COLO829 (cell line): ENCODE results near the gene TENM4.
"Not testable (repeated sequence)": the region's sequence is repeated elsewhere in the genome, so short reads cannot be mapped to it uniquely, and the experiment has no call there.

Experiments
- DNase-seq: peaks from one replicate; pipeline ENCODE4 v3.0.0; 2012; ENCODE audit warnings: low spot score

TENM4 gene

DNA sequence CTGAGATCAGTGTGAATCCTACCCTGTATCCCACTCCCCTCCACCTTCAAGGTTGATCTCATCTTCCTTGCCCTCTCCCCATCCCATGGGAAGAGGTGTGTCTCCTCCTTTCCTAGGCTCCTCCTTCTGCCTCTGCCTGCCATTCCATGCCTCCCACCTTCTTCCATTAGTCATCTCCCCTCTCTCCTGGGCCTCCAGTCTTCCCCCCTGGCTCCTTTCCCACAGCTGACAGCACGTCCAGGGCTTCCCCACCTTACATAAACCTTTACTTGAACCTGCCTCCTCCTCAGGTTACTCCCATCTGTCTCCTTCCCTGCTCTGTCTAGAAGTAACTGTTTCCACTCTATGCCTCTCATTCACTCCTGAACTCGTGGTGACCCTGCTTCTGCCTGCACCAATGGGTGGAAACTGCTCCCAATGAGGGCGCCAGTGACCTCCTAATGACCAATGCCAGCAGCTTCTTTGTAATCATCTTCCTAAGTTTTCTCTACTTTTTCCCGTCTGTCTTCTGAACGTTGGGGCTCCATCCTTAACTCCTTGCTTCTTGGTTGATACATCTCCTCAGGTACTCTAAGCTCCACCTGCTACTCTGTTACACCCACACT, 599.3 kb downstream of the TENM4 start:
- DNase-seq, result no peak

DNA sequence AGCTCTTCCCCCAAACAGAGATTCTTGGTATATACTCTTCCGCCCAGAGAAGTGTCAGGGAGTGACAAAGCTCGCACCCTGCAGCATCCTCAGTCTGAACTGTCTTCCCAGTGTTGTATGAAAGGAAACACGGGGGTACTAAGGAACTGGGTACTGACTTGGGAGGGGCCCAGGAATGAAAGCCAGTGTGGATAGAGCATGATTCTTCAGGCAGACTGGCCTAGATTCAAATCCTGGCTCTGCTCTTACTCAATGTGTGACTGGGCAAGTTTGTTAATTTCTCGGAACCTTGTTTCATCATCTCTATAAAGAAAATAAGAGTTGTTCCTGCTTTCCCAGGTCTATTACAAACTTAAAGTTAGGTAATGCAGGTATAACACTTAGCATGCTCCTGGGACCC, 600.2 kb downstream of the TENM4 start:
- no peak for DNase-seq

DNA sequence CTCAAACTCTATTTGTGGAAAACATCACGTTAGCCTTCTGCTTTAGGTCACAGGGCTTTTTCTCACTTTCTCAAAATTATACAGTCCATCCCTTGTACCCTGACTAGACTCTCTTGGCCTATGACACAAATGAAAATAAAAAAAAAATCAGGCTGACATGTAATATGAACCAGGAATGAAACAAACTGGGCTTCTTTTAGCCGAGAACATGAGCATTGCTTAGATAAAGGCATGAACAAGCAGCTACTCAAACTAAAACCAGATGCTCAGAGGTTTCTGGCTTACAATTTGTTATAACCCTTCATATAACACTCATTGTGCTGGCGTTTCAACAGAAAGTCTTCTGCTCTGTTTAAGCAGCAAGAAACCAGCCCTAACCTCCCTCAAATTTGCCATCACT, 600.6 kb downstream of the TENM4 start:
- DNase-seq, result no peak

DNA sequence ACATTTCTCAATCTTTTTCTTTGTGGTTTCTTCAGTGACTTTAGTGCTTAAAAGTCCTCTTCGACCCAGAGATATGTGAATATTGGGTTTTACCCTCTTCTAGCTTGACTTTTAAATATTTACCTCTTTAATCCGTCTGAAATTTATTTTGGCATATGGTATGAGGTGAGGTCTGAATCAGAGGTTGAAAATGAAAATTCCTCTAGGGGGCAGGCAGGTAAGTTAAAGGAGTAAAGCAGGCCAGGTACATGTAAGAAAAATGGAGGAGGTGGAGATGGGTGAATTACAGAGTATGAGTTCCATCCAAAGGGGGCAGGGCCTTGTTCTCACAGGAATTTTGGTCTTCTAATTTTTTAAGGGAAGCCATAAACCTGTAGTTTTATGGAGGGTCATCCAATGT, 602.4 kb downstream of the TENM4 start:
- no peak for DNase-seq

DNA sequence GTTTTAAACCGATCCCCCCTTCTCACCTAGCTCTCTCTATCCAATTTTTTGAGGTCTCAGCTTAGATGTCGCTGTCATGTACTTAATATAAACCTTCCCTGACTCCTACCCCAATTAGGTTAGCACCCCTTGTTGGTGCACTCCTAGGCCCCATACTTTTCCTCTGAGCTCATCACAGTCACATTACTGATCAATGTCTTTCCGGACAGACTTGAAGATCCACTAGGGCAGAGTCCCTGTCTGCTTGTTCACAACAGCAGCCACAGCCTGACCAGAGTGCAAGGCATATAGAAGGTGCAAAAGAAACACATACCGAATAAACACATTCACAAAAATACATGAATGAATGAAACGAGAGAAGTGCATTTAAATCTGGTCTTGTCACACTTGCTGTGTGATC, 605.2 kb downstream of the TENM4 start:
- no peak for DNase-seq

DNA sequence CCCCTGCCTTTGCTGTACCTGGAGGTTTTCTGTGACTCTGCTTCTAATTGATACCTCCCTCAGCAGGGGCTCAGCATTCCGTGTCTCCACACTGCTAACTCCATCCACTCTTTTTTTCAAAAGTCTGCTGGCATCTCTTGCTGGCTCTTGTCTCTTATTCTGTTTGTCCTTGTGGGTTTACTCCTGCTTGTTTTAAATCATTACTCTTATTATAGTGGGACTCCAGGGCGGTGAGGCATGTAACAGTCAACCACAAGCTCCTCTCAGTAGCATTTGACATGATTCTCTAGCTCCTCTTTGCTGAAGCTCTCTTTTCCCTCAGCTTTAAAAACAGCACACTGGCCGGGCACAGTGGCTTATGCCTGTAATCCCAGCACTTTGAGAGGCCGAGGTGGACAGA, 605.9 kb downstream of the TENM4 start:
- DNase-seq, result no peak

DNA sequence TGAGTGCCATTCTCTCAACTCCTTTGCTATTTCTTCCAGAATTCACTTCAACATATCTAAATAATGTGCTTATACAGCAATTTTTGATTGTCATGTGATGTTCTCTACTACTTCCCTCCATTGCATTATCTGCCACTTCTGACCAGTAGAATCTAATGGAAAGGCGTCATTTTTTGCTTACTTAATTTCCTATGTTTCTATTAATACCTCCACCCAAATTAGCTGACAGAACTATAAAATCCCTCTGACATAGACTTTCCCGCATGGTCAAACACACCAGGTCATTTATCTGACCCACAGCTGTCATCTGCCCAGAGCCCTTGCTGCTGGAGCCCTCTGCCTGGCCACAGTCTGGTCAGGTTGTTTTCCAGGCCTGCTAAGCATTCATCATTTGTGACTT, 607.6 kb downstream of the TENM4 start:
- no peak for DNase-seq

DNA sequence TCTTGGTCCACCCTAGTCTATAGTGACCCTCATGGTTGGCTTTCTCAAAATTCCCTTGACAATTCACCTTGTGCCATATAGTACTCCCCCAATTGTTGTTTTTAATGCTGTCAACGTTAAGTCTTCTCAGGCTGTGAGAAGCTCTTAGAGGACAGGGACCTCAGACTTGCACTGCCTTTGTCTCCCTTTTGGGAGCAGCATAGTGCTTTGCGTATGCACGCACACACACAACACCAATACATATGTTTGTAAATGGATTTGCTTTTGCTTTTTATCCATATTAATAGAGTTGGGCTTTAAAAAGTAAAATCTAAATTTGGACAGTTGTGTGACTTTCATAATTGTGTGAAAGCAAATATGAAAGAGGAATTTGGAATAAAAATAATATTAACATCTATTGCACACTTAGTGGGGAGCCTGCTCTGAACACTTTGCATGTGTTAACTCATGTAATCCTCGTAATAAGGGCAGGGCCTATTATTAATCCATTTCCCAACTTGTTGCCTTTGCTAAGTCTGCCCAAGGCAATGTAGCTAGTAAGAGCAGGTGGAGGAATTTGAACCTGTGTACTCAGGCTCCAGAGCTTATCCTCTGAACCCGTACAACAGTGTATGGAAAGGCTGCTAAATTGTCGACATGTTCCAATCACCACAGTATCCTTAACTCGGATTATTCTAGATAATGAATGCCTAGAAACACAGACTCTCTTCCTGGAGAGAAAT, 608.4 kb downstream of the TENM4 start:
- no peak for DNase-seq

DNA sequence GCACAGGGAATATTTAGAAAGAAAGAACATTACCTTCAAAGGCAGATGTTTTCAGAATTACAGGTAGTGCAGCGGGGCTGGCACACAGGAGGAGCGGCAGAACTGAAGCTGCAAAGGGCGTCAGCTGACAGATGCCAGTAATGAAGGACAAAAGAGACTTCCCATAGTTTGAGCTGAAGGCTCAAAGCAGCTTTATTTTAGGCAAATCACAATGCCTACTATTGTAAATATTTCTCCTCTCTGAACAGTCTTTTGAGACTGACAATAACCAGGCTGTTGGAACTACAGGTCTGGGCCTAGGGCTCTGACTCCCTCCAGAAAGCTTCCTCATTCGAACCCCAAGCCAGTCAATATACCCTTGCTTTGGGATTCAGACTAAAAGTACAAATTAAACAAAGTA, 609.3 kb downstream of the TENM4 start:
- no peak for DNase-seq

DNA sequence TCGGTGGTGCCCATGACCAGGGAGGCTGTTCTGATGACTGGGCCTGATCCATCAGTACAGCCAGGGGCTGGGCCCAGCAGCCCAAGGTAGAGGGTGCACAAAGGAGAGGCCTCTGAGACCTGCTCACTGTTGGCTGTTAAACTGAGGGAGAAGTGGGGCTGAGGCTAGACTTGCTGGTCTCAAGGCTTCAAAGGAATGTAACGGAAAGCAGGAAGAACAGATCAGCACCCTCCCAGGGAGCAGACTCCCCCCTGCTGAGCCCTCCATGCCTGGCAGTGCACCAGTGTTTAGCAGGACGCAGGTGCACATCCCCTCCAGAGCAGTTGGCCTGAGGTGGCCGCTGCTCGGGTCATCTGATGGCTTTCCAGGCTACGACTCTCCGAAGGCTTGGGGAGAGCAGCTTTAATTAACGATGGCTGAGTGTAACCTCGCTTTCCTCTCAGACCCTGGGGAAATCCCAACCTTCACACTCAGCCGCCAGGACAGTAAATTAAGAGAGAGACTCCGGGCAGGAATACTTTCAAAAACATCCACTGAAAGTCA, 610.5 kb downstream of the TENM4 start:
- DNase-seq, result no peak

DNA sequence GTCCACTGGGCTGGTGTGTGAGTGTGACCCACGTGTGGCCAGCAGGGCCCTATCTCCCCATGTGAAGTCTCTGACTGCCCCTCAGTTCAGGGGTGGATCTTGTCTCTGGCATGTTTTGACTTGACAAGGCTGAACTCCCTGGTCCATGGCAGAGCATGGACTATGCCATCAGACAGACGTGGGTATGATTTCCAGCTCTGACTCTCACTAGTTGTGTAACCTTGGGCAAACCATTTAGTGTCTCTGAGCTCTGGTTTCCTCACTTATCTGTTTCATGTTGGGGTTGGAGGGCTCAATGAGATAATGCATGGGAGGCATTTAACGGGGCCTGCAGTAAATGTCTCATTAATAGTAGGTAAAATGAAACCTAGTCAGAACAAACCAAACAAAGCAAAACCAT, 611.7 kb downstream of the TENM4 start:
- DNase-seq, result no peak

DNA sequence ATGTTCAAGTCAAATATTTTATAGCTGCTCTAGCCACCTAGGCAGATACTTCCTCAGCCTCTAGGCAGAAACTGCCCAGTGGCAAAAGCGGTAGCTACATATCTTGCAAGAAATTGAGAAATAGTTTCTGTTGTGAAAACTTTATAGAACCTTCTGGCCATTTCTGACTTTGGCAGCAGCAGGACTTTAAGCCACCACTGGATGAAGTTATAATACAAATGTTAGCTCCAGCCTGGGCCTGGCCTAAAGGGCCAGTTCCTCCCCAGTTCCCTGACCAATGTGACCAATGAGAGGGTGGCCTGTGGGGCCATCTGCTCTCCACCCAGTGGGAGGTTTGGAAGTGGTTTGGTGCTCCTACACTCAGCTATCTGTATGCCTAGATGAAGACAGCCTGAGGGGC, 612.2 kb downstream of the TENM4 start:
- DNase-seq, result no peak

DNA sequence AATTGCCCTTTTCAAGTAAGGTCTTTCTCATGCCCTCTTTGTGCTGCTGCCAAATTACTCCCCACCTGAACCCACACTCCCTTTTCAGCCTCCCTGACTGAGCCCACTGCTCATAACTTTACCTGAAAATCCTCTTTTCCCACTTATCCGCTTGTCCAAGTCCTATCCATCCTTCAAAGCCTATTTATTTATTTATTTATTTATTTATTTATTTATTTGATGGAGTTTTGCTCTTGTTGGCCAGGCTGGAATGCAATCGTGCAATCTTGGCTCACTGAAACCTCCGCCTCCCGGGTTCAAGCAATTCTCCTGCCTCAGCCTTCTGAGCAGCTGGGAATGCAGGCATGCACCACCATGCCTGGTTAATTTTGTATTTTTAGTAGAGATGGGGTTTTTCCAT, 613.5 kb downstream of the TENM4 start:
- DNase-seq, result not testable (repeated sequence)

DNA sequence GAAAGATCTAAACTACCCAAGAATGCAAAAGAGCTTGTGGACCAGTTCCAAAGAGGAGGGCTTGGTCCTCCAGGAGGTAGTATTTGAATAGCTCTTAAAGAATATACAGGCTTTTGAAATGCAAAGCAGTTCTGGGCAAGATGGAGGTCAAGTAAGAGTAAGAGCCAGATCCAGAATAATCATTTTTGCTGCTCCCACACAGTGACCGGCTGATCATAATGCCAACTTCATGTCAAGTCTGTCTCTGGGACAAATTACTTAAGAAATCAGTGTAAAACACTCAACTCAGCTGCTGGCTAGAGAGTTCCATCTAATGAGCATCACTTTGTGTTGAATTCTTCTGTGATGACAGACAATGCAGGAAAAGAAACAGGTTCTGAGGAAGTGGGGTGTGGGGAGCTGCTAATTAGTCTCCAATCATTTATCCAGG, 615.2 kb downstream of the TENM4 start:
- DNase-seq, result no peak

DNA sequence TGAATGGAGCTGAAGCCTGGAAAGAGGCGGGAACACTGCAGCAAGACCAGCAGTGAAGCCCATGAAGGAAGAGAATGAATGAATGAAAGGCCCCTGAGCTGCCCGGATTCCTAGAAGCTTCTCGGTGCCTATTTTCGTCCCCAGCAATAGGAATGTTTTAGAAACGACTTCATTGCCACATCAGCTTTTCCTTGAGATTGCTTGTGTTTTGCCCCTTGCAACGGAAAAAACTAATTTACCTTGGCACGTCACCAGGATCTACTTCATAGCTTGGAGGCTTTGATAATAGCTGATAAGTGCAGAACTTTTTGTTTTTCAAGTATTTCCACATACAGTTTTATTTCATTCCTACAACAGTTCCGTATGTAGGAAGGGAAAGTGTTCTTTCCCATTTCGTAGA, 617.2 kb downstream of the TENM4 start:
- DNase-seq, result no peak

DNA sequence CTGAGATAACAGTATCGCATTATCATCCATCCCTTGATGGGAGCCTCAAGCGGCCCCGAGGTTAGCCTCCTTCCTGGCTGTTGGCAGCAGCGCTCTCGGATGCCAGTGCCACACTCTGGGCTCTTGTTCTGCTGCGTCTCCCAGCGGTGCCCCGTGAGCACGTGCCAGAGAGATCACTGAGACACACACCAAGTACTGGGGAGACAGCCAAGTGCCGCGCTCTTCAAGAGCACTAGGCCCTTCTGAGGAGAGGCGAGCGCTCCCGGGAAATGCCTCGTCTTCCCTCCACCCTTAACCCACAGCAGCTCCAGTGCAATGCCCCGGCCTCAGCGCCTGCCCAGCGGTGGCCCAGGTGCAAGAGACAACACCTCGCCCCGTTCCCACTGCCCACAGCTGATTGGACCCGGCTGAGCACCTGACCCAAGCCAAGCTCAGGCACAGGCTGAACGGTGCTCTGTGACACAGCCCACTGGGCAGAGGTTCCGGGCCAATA, 617.9 kb downstream of the TENM4 start:
- DNase-seq, result no peak

DNA sequence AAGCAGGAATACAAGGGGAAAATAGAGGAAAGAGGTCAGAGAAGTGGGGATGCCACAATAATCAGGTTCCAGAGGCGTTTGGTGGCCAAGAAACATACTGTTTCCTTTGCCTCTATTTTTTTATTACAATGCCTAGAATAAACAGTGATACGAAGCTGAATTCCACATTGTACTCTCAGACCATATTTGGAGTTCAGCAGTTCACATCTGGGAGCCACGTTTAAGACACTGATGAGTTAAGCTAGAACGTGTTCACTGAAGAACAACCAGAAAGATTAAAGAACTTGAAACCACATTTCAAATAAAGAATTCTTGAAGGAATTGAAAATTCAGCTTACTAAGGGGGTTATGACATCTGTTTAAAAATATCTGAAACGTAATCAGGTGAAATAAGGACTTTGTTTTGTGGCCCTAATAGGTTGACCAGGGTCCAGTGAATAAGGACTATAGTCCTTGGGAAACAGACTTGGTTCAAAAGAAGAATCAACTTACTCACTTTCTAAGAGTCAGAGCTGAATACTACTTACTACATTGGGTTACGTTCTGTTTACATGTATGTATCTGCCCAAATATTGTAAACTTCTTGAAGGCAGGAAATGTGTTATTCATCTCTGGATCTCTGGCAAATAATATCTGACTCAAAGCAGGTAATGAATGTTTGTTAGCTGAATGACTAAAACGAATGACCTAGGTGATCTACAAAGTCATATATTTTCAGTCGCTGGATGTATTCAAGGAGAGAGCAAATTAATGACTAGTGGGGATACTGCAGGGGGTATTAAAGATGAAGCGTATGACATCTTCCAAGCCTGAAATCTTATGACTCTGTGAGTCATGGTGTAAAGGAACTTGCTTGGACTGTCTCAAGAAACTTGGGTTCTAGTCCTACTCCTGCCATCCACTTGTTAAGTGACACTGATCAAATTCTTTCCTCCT, 619.2 kb downstream of the TENM4 start:
- no peak for DNase-seq

DNA sequence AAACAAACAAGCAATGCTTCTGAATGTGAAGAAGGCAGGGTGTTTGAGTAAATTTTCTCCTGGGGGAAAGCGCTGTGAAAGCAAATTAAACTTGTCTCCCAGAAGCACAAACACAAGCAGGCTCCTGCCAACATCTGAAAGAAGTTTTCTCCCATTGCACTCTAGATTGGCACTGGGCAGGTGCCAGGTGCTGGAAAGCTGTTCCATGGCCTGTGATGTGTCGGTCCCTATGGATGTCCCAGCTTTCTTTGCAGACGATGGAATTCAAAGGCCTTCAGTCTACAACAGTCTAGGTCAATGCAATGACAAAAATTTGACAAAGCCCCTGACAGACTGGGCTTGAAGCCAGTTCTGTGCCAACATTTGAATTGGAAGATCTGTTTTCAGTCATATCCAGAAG, 620.1 kb downstream of the TENM4 start:
- DNase-seq, result no peak

DNA sequence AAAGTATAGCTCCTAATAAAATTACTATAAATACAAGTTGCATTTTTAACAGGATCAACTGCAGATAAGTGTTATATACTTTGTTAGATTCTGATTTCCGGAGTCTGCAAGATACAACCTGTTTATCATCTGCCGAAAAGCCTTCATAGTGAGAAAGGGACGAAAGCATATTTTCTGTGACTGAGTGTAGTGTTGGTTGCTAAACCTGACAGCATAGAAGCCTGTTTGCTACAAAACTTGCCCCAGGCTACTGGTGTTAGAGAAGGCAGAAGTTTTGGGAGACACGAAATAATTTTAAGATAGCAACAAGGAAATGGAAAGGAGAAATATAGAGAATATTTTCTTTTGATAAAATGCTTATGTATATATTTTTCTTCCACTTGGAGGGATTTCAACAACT, 622.6 kb downstream of the TENM4 start:
- DNase-seq, result no peak

DNA sequence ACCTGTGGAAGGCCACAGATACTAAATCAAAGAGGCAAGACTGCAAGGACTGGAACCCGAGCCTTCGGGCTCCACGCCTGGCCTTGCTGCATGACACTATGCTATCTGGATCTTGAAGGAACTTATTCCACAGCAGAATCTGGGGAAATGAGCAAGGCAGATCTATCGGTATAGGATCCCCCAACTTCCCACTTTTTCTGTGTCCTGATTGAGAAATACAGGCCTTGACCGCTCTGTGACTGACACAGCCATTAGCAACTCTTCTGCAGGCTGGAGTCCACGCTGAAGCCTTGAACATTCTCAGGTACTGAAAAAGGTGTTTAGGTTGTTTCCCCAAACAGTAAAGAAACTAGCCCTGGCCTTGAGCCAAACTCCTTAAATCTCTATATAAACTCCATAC, 625.0 kb downstream of the TENM4 start:
- no peak for DNase-seq

DNA sequence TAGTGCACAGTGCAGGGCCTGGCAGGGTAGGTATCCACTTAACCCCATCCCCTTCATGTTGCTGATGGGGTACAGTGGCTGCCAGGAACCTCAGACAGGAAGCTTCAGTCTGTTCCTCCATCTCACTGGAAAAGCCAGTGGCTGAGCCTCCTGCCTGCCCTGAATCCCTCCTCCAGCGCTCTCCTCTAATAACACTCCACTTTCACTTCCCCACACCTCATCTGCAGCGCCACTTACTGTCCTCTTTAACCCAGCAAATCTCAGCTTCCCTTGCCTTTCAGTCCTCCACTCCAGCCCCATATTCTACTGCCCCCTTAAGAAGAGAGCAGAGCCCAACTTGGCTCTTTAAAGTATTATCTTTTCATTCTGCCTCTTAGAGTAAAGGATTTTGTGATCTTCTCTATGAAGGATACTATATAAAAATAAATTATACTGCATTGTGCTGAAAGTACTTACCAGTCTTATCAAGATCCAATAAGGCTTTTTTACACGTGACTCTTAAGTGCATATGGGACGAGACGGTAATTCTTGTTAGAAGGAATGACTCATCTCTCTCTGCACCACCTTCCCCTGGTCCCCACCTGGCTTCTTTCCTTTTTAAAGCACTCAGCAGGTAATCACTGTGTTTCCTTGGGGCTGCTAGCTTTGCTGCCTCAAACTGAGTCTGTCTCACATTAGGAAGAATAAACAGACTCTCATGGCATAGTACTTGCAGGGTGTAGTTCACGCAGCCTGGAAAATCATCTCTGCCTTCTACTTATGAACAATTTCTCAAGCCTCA, 628.1 kb downstream of the TENM4 start:
- no peak for DNase-seq

DNA sequence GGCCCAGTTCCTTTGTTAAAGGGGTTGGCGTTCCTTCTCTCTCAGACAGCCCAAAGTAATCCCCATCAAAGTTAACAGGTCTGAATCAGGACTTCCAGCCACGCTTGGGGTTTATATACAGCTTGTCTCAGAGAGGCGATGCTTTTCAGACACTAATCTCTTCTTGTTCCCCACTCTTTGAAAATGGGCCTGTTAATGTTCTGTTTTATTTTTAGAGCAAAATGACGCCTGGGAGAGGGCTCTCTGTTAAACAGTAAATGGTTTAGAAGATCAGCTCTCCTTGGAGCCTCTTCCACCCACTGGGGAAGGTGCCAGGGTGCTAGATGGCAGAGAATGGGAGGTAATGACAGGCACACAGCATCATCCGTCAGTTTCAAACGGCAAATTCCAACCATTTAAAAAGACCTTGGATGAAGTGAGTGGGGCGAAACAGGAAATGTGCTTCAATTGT, 630.2 kb downstream of the TENM4 start:
- DNase-seq, result no peak
